CD14-positive monocyte (primary cell): ENCODE measurements around the gene SLC35E4. TPM values are rescaled to one million over a fixed set of nuclear protein-coding genes. Genes with fewer than 3 reads are reported as not detected.

Experiments
- DNase-seq, 3 donors: peaks; one replicate each; pipeline ENCODE4 v3.0.0-alpha.2; 2011 to 2022
- H2AFZ ChIP-seq: 2 replicates; pipeline ENCODE4 v1.6.0; 2012; ENCODE audit warnings: mild to moderate bottlenecking, low read depth, low read length, inconsistent platforms; ENCODE audit not compliant: insufficient read depth, poor library complexity, severe bottlenecking
- H3K27ac ChIP-seq, 2 donors: 1 replicate in 1 of 2; 2 replicates in 1 of 2; pipeline ENCODE4 v1.5.1; 2012 to 2013; ENCODE audit warnings: low read length in 2 of 2, control low read depth in 1 of 2, inconsistent platforms in 1 of 2, low read depth in 1 of 2, mild to moderate bottlenecking in 1 of 2
- H3K27me3 ChIP-seq, 2 donors: one replicate each; pipeline versions ENCODE4 v1.6.0 to v1.6.1; 2011 to 2013; ENCODE audit warnings: low read length in 2 of 2; ENCODE audit not compliant: control insufficient read depth in 2 of 2, insufficient read depth in 2 of 2
- H3K36me3 ChIP-seq, 2 donors: replicated peaks in 1 of 2; 1 replicate in 1 of 2; 2 replicates in 1 of 2; pipeline versions ENCODE4 v1.5.1 to v1.6.1; 2012 to 2013; ENCODE audit warnings: low read length in 2 of 2, control low read depth in 1 of 2, inconsistent platforms in 1 of 2, mild to moderate bottlenecking in 1 of 2; ENCODE audit not compliant: insufficient read depth in 2 of 2, control insufficient read depth in 1 of 2
- H3K4me1 ChIP-seq, 2 donors: 1 replicate in 1 of 2; 2 replicates in 1 of 2; pipeline versions ENCODE4 v1.5.1 to v1.6.1; 2012 to 2013; ENCODE audit warnings: low read length in 2 of 2, control low read depth in 1 of 2, inconsistent platforms in 1 of 2, mild to moderate bottlenecking in 1 of 2, moderate library complexity in 1 of 2; ENCODE audit not compliant: insufficient read depth in 2 of 2, control insufficient read depth in 1 of 2
- H3K4me2 ChIP-seq: replicated peaks from 2 replicates; pipeline ENCODE3; 2012; ENCODE audit warnings: low read length, moderate library complexity, mild to moderate bottlenecking; ENCODE audit not compliant: poor library complexity, severe bottlenecking; ENCODE audit errors: extremely low read depth
- H3K4me3 ChIP-seq, 3 experiments: fragments of 200-600 bp in 1 of 3; sonication (generic) in 1 of 3; replicated peaks in 1 of 3; 1 replicate in 2 of 3; 2 replicates in 1 of 3; pipeline ENCODE4 v1.5.1; 2011 to 2013; ENCODE audit warnings: low read length in 3 of 3, mild to moderate bottlenecking in 3 of 3, control low read depth in 2 of 3, low read depth in 2 of 3, inconsistent platforms in 1 of 3, moderate library complexity in 1 of 3
- H3K79me2 ChIP-seq: 2 replicates; pipeline ENCODE4 v1.6.0; 2012; ENCODE audit warnings: mild to moderate bottlenecking, control low read depth, inconsistent platforms, low read length, moderate library complexity; ENCODE audit not compliant: insufficient read depth
- H3K9ac ChIP-seq: 2 replicates; pipeline ENCODE4 v1.6.0; 2017; ENCODE audit warnings: low read length, mild to moderate bottlenecking; ENCODE audit not compliant: insufficient read depth, poor library complexity, severe bottlenecking
- H3K9me3 ChIP-seq, 2 donors: replicated peaks in 1 of 2; 1 replicate in 1 of 2; 2 replicates in 1 of 2; pipeline versions ENCODE4 v1.5.1 to v1.6.1; 2012 to 2013; ENCODE audit warnings: low read length in 2 of 2, control low read depth in 1 of 2; ENCODE audit not compliant: control insufficient read depth in 1 of 2, insufficient read depth in 1 of 2
- H4K20me1 ChIP-seq: 2 replicates; pipeline ENCODE4 v1.6.0; 2012; ENCODE audit warnings: mild to moderate bottlenecking, low read length, control low read depth, moderate library complexity; ENCODE audit not compliant: insufficient read depth
- H3K27ac Mint-ChIP-seq, 7 donors: one replicate each; pipeline ENCODE4 v1.8.0; 2020; ENCODE audit warnings: mild to moderate bottlenecking in 7 of 7, mixed read lengths in 7 of 7, moderate library complexity in 6 of 7, inconsistent platforms in 2 of 7
- H3K27me3 Mint-ChIP-seq, 3 donors: one replicate each; pipeline ENCODE4 v1.8.0; 2021 to 2022; ENCODE audit warnings: low read depth in 3 of 3, mild to moderate bottlenecking in 3 of 3, mixed read lengths in 3 of 3, moderate library complexity in 3 of 3, inconsistent platforms in 1 of 3
- H3K36me3 Mint-ChIP-seq, 2 donors: one replicate each; pipeline ENCODE4 v1.8.0; 2020; ENCODE audit warnings: mixed read lengths in 2 of 2, inconsistent platforms in 1 of 2, mild to moderate bottlenecking in 1 of 2
- H3K4me1 Mint-ChIP-seq: one replicate; pipeline ENCODE4 v1.8.0; 2020; ENCODE audit warnings: mild to moderate bottlenecking, mixed read lengths
- H3K4me3 Mint-ChIP-seq, 2 donors: one replicate each; pipeline ENCODE4 v1.8.0; 2020; ENCODE audit warnings: mild to moderate bottlenecking in 2 of 2, mixed read lengths in 2 of 2, moderate library complexity in 1 of 2
- H3K9me3 Mint-ChIP-seq, 7 donors: one replicate each; pipeline ENCODE4 v1.8.0; 2020 to 2022; ENCODE audit warnings: mixed read lengths in 7 of 7, mild to moderate bottlenecking in 6 of 7, moderate library complexity in 6 of 7, inconsistent platforms in 2 of 7
- CTCF ChIP-seq: fragments of 200-600 bp; IDR thresholded peaks from one replicate; pipeline ENCODE4 v1.8.0; 2022; ENCODE audit warnings: antibody characterized with exemption, mild to moderate bottlenecking
- WGBS: methylation state at CpG from one replicate; pipeline ENCODE4 v1.1.5; 2013; ENCODE audit warnings: missing lambda C conversion rate; ENCODE audit not compliant: insufficient coverage; 5-methylcytosine and 5-hydroxymethylcytosine counted together
- intact Hi-C, 2 donors: fragments of 100-400 bp; cut with micrococcal nuclease; formaldehyde crosslinking; loops; one replicate each; pipeline versions ENCODE4 v1.15.0 to v1.15.1; 2023
- polyA plus RNA-seq, 3 donors: library from polyadenylated mRNA; depleted of rRNA in 1 of 3; unstranded in 2 of 3; stranded (reverse) in 1 of 3; fragments of 300-500 nt in 2 of 3; fragments of >200 nt in 1 of 3; fragmentation: Illumina TruSeq in 2 of 3; gene quantifications; 1 replicate in 2 of 3; 2 replicates in 1 of 3; pipeline ENCODE4 v1.2.3, GENCODE V29; 2012 to 2021

Gene SLC35E4
- polyA plus RNA-seq, 3 donors = 1.4 to 2.4 (median 1.6) TPM

- H3K36me3 Mint-ChIP-seq = peaks cover 7 to 19% of the 10 kb centered on the region in 2 donors
- Histone ChIP-seq H4K20me1 (no peaks in the 10 kb centered on the region), H3K4me3 (peak overlapping the region in 1 of 3 experiments; percentile 80), H3K9me3 (no peaks in the 10 kb centered on the region), H3K79me2 (no peaks in the 10 kb centered on the region), H3K4me1 (peaks cover 61 to 66% of the 10 kb centered on the region in 2 donors), H3K27ac (peak overlapping the region; percentile 90 to 97), H3K4me2 (peak overlapping the region; percentile 87), H3K27me3 (no peaks in the 10 kb centered on the region), H3K9ac (peak overlapping the region; percentile 66), H3K36me3 (no peaks in the 10 kb centered on the region), H2AFZ (no peak overlapping the region)
- peaks cover 0 to 4% (median 0%) of the 10 kb centered on the region in 7 donors for H3K9me3 Mint-ChIP-seq
- DNase-seq = peak; percentile 92 to 97 (median 94)
- intact Hi-C loops = loop anchor here in 1 of 2 donors (5.0 kb wide), 1 partner anchor 358 kb away; the partner anchor contains the start of genes MORC2 and TUG1
- peak overlapping the region; percentile 95 to 100 (median 99) for H3K27ac Mint-ChIP-seq
- peak overlapping the region; percentile 82 to 84 for H3K4me3 Mint-ChIP-seq
- TF ChIP-seq CTCF = no peak
- 62% methylated on average over 13 of the region's 17 CpGs for WGBS
- H3K27me3 Mint-ChIP-seq = peaks cover 0 to 2% (median 2%) of the 10 kb centered on the region in 3 donors
- H3K4me1 Mint-ChIP-seq = peaks cover 63% of the 10 kb centered on the region
These were observed 26.1 kb upstream of the SLC35E4 start for GRCh38 chr22:30609260-30610185.

GRCh38 chr22:30610299-30610698, 25.3 kb upstream of the SLC35E4 start:
- Mint-ChIP-seq H3K36me3 (peaks cover 7 to 22% of the 10 kb centered on the region in 2 donors), H3K27me3 (peaks cover 1 to 2% (median 2%) of the 10 kb centered on the region in 3 donors), H3K9me3 (peaks cover 0 to 4% (median 0%) of the 10 kb centered on the region in 7 donors), H3K27ac (peak overlapping the region; percentile 95 to 100 (median 99)), H3K4me1 (peaks cover 65% of the 10 kb centered on the region), H3K4me3 (peak overlapping the region; percentile 37 to 82)
- 2% methylated on average over 6 of the region's 7 CpGs for WGBS
- Histone ChIP-seq H3K9me3 (no peaks in the 10 kb centered on the region), H3K27me3 (no peaks in the 10 kb centered on the region), H4K20me1 (no peaks in the 10 kb centered on the region), H3K27ac (peak overlapping the region; percentile 90 to 97), H3K4me2 (peak overlapping the region; percentile 87), H3K4me1 (peaks cover 62 to 70% of the 10 kb centered on the region in 2 donors), H3K79me2 (no peaks in the 10 kb centered on the region), H2AFZ (no peak overlapping the region), H3K36me3 (no peaks in the 10 kb centered on the region), H3K4me3 (peak overlapping the region in 1 of 3 experiments; percentile 80), H3K9ac (peak overlapping the region; percentile 66)
- no peak for TF ChIP-seq CTCF
- DNase-seq = peak; percentile 93 to 96 (median 95)
- intact Hi-C loops = no loop called here
